T1000 (cell line): ENCODE data around the gene SORBS1.
A peak's percentile ranks its signal among the peaks of the same experiment; 100 is the strongest.

Experiments
- DNase-seq: peaks from one replicate; lab custom pipeline; 2025; ENCODE audit warnings: mixed read lengths; lab: John Stamatoyannopoulos, UW

Gene SORBS1

GRCh38 chr10:95513941-95514392 is 47.2 kb downstream of the SORBS1 start:
- DNase-seq, result peak; percentile 30

- no peak for DNase-seq
Observed at GRCh38 chr10:95513008-95513589, 48.1 kb downstream of the SORBS1 start.

- no peak for DNase-seq
Observed at GRCh38 chr10:95511314-95511713, 49.9 kb downstream of the SORBS1 start.

- no peak for DNase-seq
Observed at GRCh38 chr10:95509251-95509650, 51.9 kb downstream of the SORBS1 start.

- no peak for DNase-seq
Observed at GRCh38 chr10:95508730-95509129, 52.4 kb downstream of the SORBS1 start.

- no peak for DNase-seq
Observed at GRCh38 chr10:95506056-95506737, 55.0 kb downstream of the SORBS1 start.

- DNase-seq, result no peak
Observed at GRCh38 chr10:95505641-95506040, 55.5 kb downstream of the SORBS1 start.

- no peak for DNase-seq
Observed at GRCh38 chr10:95505084-95505610, 56.0 kb downstream of the SORBS1 start.

- DNase-seq, result no peak
Observed at GRCh38 chr10:95504246-95504691, 56.9 kb downstream of the SORBS1 start.

GRCh38 chr10:95503526-95503925 is 57.6 kb downstream of the SORBS1 start:
- DNase-seq, result no peak

GRCh38 chr10:95503001-95503400 is 58.2 kb downstream of the SORBS1 start:
- no peak for DNase-seq

GRCh38 chr10:95502377-95502776 is 58.8 kb downstream of the SORBS1 start:
- DNase-seq, result no peak

GRCh38 chr10:95501203-95502094 is 59.7 kb downstream of the SORBS1 start:
- DNase-seq, result no peak

- DNase-seq, result no peak
Observed at GRCh38 chr10:95500649-95501048, 60.5 kb downstream of the SORBS1 start.

- DNase-seq, result no peak
Observed at GRCh38 chr10:95500097-95500496, 61.1 kb downstream of the SORBS1 start.

GRCh38 chr10:95499482-95499989 is 61.6 kb downstream of the SORBS1 start:
- DNase-seq, result no peak

GRCh38 chr10:95496951-95497350 is 64.2 kb downstream of the SORBS1 start:
- no peak for DNase-seq

GRCh38 chr10:95496246-95496911 is 64.8 kb downstream of the SORBS1 start:
- DNase-seq, result no peak

GRCh38 chr10:95493862-95494261 is 67.3 kb downstream of the SORBS1 start:
- DNase-seq, result no peak

- no peak for DNase-seq
Observed at GRCh38 chr10:95487994-95488393, 73.2 kb downstream of the SORBS1 start.

- no peak for DNase-seq
Observed at GRCh38 chr10:95485056-95485844, 75.9 kb downstream of the SORBS1 start.
